Measurements from ENCODE around the gene GALNT11. TPM values are rescaled to one million over a fixed set of nuclear protein-coding genes. Genes with fewer than 3 reads are reported as not detected.

Gene GALNT11
- total RNA-seq, 4 donors from 2014 or later: 19.4 to 42.9 (median 27.2) TPM

GRCh38 chr7:152122540-152122939 is 97.1 kb downstream of the GALNT11 start:
- DNase-seq: no peak
- peaks cover 0 to 87% (median 0%) of the 10 kb centered on the region in 3 donors for H3K36me3 ChIP-seq
- no peak overlapping the region for H3K27ac ChIP-seq
- TF ChIP-seq CTCF (IDR thresholded peaks at IDR 0.05): no peak
- TF ChIP-seq POLR2A (IDR thresholded peaks at IDR 0.05): no peak
- H3K4me1 ChIP-seq: no peaks in the 10 kb centered on the region
- H3K9me3 ChIP-seq: no peaks in the 10 kb centered on the region
- H3K4me3 ChIP-seq: no peak overlapping the region
- H3K27me3 ChIP-seq: no peaks in the 10 kb centered on the region

- no peaks in the 10 kb centered on the region for H3K4me1 ChIP-seq
- DNase-seq: no peak
- TF ChIP-seq CTCF (IDR thresholded peaks at IDR 0.05): no peak
- TF ChIP-seq POLR2A (IDR thresholded peaks at IDR 0.05): no peak
- H3K27me3 ChIP-seq: no peaks in the 10 kb centered on the region
- peaks cover 0 to 6% (median 0%) of the 10 kb centered on the region in 4 donors for H3K9me3 ChIP-seq
- no peak overlapping the region for H3K27ac ChIP-seq
- H3K36me3 ChIP-seq: peaks cover 0 to 76% (median 0%) of the 10 kb centered on the region in 3 donors
- no peak overlapping the region for H3K4me3 ChIP-seq
Measured at GRCh38 chr7:152126741-152127140, 101.3 kb downstream of the GALNT11 start.

GRCh38 chr7:152127229-152127628 is 101.8 kb downstream of the GALNT11 start:
- peaks cover 0 to 76% (median 0%) of the 10 kb centered on the region in 3 donors for H3K36me3 ChIP-seq

GRCh38 chr7:152128252-152128651 is 102.8 kb downstream of the GALNT11 start:
- H3K36me3 ChIP-seq: peaks cover 0 to 73% (median 0%) of the 10 kb centered on the region in 3 donors
- TF ChIP-seq CTCF (IDR thresholded peaks at IDR 0.05) (no peak), POLR2A (IDR thresholded peaks at IDR 0.05) (no peak)

More at GRCh38 chr7:152127229-152127628, 101.8 kb downstream of the GALNT11 start:
- no peaks in the 10 kb centered on the region for H3K27me3 ChIP-seq
- H3K4me1 ChIP-seq: no peaks in the 10 kb centered on the region
- no peak overlapping the region for H3K27ac ChIP-seq
- DNase-seq: no peak
- H3K4me3 ChIP-seq: no peak overlapping the region
- TF ChIP-seq POLR2A (IDR thresholded peaks at IDR 0.05) (no peak), CTCF (IDR thresholded peaks at IDR 0.05) (no peak)
- peaks cover 0 to 6% (median 0%) of the 10 kb centered on the region in 4 donors for H3K9me3 ChIP-seq

GRCh38 chr7:152128741-152129461 is 103.4 kb downstream of the GALNT11 start:
- TF ChIP-seq CTCF (IDR thresholded peaks at IDR 0.05): no peak
- no peak for TF ChIP-seq POLR2A (IDR thresholded peaks at IDR 0.05)
- Histone ChIP-seq H3K27ac (no peak overlapping the region), H3K27me3 (no peaks in the 10 kb centered on the region), H3K36me3 (peaks cover 0 to 73% (median 0%) of the 10 kb centered on the region in 3 donors), H3K4me3 (no peak overlapping the region), H3K9me3 (peaks cover 0 to 6% (median 0%) of the 10 kb centered on the region in 4 donors), H3K4me1 (no peaks in the 10 kb centered on the region)
- no peak for DNase-seq

More at GRCh38 chr7:152128252-152128651, 102.8 kb downstream of the GALNT11 start:
- Histone ChIP-seq H3K4me1 (no peaks in the 10 kb centered on the region), H3K27me3 (no peaks in the 10 kb centered on the region), H3K9me3 (peaks cover 0 to 6% (median 0%) of the 10 kb centered on the region in 4 donors), H3K27ac (no peak overlapping the region), H3K4me3 (no peak overlapping the region)
- no peak for DNase-seq

All from Peyer's patch (tissue), 4 donors.